GM10266 (cell line): ENCODE data around the gene GRAP2.
A peak's percentile ranks its signal among the peaks of the same experiment; 100 is the strongest.

Experiments
- DNase-seq: peaks from one replicate; pipeline ENCODE4 v3.0.0; 2012; ENCODE audit errors: extremely low spot score
- CTCF ChIP-seq: IDR thresholded peaks from 2 replicates; pipeline ENCODE4 v1.5.1; 2012; ENCODE audit warnings: mild to moderate bottlenecking, low read depth; ENCODE audit not compliant: control insufficient read depth, insufficient read depth; ENCODE audit errors: missing control alignments

The GRAP2 gene

GRCh38 chr22:39960791-39961746 is 60.2 kb downstream of the GRAP2 start:
- no peak for TF ChIP-seq CTCF
- peak; percentile 81 for DNase-seq

GRCh38 chr22:39962071-39962470 is 61.2 kb downstream of the GRAP2 start:
- DNase-seq: no peak
- no peak for TF ChIP-seq CTCF

GRCh38 chr22:39965748-39966147 is 64.9 kb downstream of the GRAP2 start:
- TF ChIP-seq CTCF: no peak

GRCh38 chr22:39966470-39966869 is 65.6 kb downstream of the GRAP2 start:
- TF ChIP-seq CTCF: no peak
- no peak for DNase-seq

More at GRCh38 chr22:39965748-39966147, 64.9 kb downstream of the GRAP2 start:
- no peak for DNase-seq

- TF ChIP-seq CTCF: no peak
- no peak for DNase-seq
These were observed 66.4 kb downstream of the GRAP2 start for GRCh38 chr22:39967103-39967829.

GRCh38 chr22:39967996-39968972 is 67.4 kb downstream of the GRAP2 start:
- TF ChIP-seq CTCF: no peak
- no peak for DNase-seq
